CD14-positive monocyte (primary cell): ENCODE measurements around the gene PPP1R12B. TPM values are rescaled to one million over a fixed set of nuclear protein-coding genes. Genes with fewer than 3 reads are reported as not detected.

ENCODE experiments used
- DNase-seq, 3 donors: peaks; one replicate each; pipeline ENCODE4 v3.0.0-alpha.2; 2011 to 2022
- H2AFZ ChIP-seq: 2 replicates; pipeline ENCODE4 v1.6.0; 2012; ENCODE audit warnings: mild to moderate bottlenecking, low read depth, low read length, inconsistent platforms; ENCODE audit not compliant: insufficient read depth, poor library complexity, severe bottlenecking
- H3K27ac ChIP-seq, 2 donors: 1 replicate in 1 of 2; 2 replicates in 1 of 2; pipeline ENCODE4 v1.5.1; 2012 to 2013; ENCODE audit warnings: low read length in 2 of 2, control low read depth in 1 of 2, inconsistent platforms in 1 of 2, low read depth in 1 of 2, mild to moderate bottlenecking in 1 of 2
- H3K27me3 ChIP-seq, 2 donors: one replicate each; pipeline versions ENCODE4 v1.6.0 to v1.6.1; 2011 to 2013; ENCODE audit warnings: low read length in 2 of 2; ENCODE audit not compliant: control insufficient read depth in 2 of 2, insufficient read depth in 2 of 2
- H3K36me3 ChIP-seq, 2 donors: replicated peaks in 1 of 2; 1 replicate in 1 of 2; 2 replicates in 1 of 2; pipeline versions ENCODE4 v1.5.1 to v1.6.1; 2012 to 2013; ENCODE audit warnings: low read length in 2 of 2, control low read depth in 1 of 2, inconsistent platforms in 1 of 2, mild to moderate bottlenecking in 1 of 2; ENCODE audit not compliant: insufficient read depth in 2 of 2, control insufficient read depth in 1 of 2
- H3K4me1 ChIP-seq, 2 donors: 1 replicate in 1 of 2; 2 replicates in 1 of 2; pipeline versions ENCODE4 v1.5.1 to v1.6.1; 2012 to 2013; ENCODE audit warnings: low read length in 2 of 2, control low read depth in 1 of 2, inconsistent platforms in 1 of 2, mild to moderate bottlenecking in 1 of 2, moderate library complexity in 1 of 2; ENCODE audit not compliant: insufficient read depth in 2 of 2, control insufficient read depth in 1 of 2
- H3K4me2 ChIP-seq: replicated peaks from 2 replicates; pipeline ENCODE3; 2012; ENCODE audit warnings: low read length, moderate library complexity, mild to moderate bottlenecking; ENCODE audit not compliant: poor library complexity, severe bottlenecking; ENCODE audit errors: extremely low read depth
- H3K4me3 ChIP-seq, 3 experiments: fragments of 200-600 bp in 1 of 3; sonication (generic) in 1 of 3; replicated peaks in 1 of 3; 1 replicate in 2 of 3; 2 replicates in 1 of 3; pipeline ENCODE4 v1.5.1; 2011 to 2013; ENCODE audit warnings: low read length in 3 of 3, mild to moderate bottlenecking in 3 of 3, control low read depth in 2 of 3, low read depth in 2 of 3, inconsistent platforms in 1 of 3, moderate library complexity in 1 of 3
- H3K79me2 ChIP-seq: 2 replicates; pipeline ENCODE4 v1.6.0; 2012; ENCODE audit warnings: mild to moderate bottlenecking, control low read depth, inconsistent platforms, low read length, moderate library complexity; ENCODE audit not compliant: insufficient read depth
- H3K9ac ChIP-seq: 2 replicates; pipeline ENCODE4 v1.6.0; 2017; ENCODE audit warnings: low read length, mild to moderate bottlenecking; ENCODE audit not compliant: insufficient read depth, poor library complexity, severe bottlenecking
- H3K9me3 ChIP-seq, 2 donors: replicated peaks in 1 of 2; 1 replicate in 1 of 2; 2 replicates in 1 of 2; pipeline versions ENCODE4 v1.5.1 to v1.6.1; 2012 to 2013; ENCODE audit warnings: low read length in 2 of 2, control low read depth in 1 of 2; ENCODE audit not compliant: control insufficient read depth in 1 of 2, insufficient read depth in 1 of 2
- H4K20me1 ChIP-seq: 2 replicates; pipeline ENCODE4 v1.6.0; 2012; ENCODE audit warnings: mild to moderate bottlenecking, low read length, control low read depth, moderate library complexity; ENCODE audit not compliant: insufficient read depth
- H3K27ac Mint-ChIP-seq, 7 donors: one replicate each; pipeline ENCODE4 v1.8.0; 2020; ENCODE audit warnings: mild to moderate bottlenecking in 7 of 7, mixed read lengths in 7 of 7, moderate library complexity in 6 of 7, inconsistent platforms in 2 of 7
- H3K27me3 Mint-ChIP-seq, 3 donors: one replicate each; pipeline ENCODE4 v1.8.0; 2021 to 2022; ENCODE audit warnings: low read depth in 3 of 3, mild to moderate bottlenecking in 3 of 3, mixed read lengths in 3 of 3, moderate library complexity in 3 of 3, inconsistent platforms in 1 of 3
- H3K36me3 Mint-ChIP-seq, 2 donors: one replicate each; pipeline ENCODE4 v1.8.0; 2020; ENCODE audit warnings: mixed read lengths in 2 of 2, inconsistent platforms in 1 of 2, mild to moderate bottlenecking in 1 of 2
- H3K4me1 Mint-ChIP-seq: one replicate; pipeline ENCODE4 v1.8.0; 2020; ENCODE audit warnings: mild to moderate bottlenecking, mixed read lengths
- H3K4me3 Mint-ChIP-seq, 2 donors: one replicate each; pipeline ENCODE4 v1.8.0; 2020; ENCODE audit warnings: mild to moderate bottlenecking in 2 of 2, mixed read lengths in 2 of 2, moderate library complexity in 1 of 2
- H3K9me3 Mint-ChIP-seq, 7 donors: one replicate each; pipeline ENCODE4 v1.8.0; 2020 to 2022; ENCODE audit warnings: mixed read lengths in 7 of 7, mild to moderate bottlenecking in 6 of 7, moderate library complexity in 6 of 7, inconsistent platforms in 2 of 7
- WGBS: methylation state at CpG from one replicate; pipeline ENCODE4 v1.1.5; 2013; ENCODE audit warnings: missing lambda C conversion rate; ENCODE audit not compliant: insufficient coverage; 5-methylcytosine and 5-hydroxymethylcytosine counted together
- intact Hi-C, 2 donors: fragments of 100-400 bp; cut with micrococcal nuclease; formaldehyde crosslinking; loops; one replicate each; pipeline versions ENCODE4 v1.15.0 to v1.15.1; 2023
- polyA plus RNA-seq, 3 donors: library from polyadenylated mRNA; depleted of rRNA in 1 of 3; unstranded in 2 of 3; stranded (reverse) in 1 of 3; fragments of 300-500 nt in 2 of 3; fragments of >200 nt in 1 of 3; fragmentation: Illumina TruSeq in 2 of 3; gene quantifications; 1 replicate in 2 of 3; 2 replicates in 1 of 3; pipeline ENCODE4 v1.2.3, GENCODE V29; 2012 to 2021
- TF ChIP-seq, protein P1 (sequence below): fragments of 200-600 bp; IDR thresholded peaks from one replicate; pipeline ENCODE4 v1.8.0; 2022; ENCODE audit warnings: antibody characterized with exemption, mild to moderate bottlenecking

PPP1R12B gene
- polyA plus RNA-seq, 3 donors, result 1.3 to 12.2 (median 1.7) TPM

DNA sequence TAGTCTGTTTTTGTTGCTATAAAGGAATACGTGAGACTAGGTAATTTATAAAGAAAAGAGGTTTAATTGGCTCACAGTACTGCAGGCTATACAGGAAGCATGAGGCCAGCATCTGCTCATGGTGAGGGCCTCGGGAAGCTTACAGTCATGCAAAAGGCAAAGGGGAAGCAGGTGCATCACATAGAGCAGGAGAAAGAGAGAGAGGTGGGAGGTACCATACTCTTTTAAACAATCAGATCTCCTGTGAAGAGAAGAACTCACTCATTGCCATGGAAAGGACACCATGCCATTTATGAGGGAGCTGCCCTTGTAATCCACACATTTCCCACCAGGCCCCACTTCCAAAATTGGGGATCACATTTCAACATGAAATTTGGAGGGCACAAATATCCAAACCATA lies 12.7 kb downstream of the PPP1R12B start:
- peaks cover 75% of the 10 kb centered on the region for H4K20me1 ChIP-seq
- no peak overlapping the region for H3K27ac ChIP-seq
- WGBS, result 100% methylated on average over 1 of the region's 2 CpGs
- no peaks in the 10 kb centered on the region for H3K4me1 ChIP-seq
- H3K4me3 Mint-ChIP-seq, result no peak overlapping the region
- H3K9me3 ChIP-seq, result no peaks in the 10 kb centered on the region
- H2AFZ ChIP-seq, result no peak overlapping the region
- peaks cover 4 to 6% of the 10 kb centered on the region in 2 donors for H3K36me3 Mint-ChIP-seq
- intact Hi-C loops, result no loop called here
- H3K4me1 Mint-ChIP-seq, result peaks cover 11% of the 10 kb centered on the region
- H3K27ac Mint-ChIP-seq, result no peak overlapping the region
- H3K27me3 ChIP-seq, result no peaks in the 10 kb centered on the region
- no peaks in the 10 kb centered on the region for H3K36me3 ChIP-seq
- no peak overlapping the region for H3K4me2 ChIP-seq
- no peak overlapping the region for H3K4me3 ChIP-seq
- H3K9me3 Mint-ChIP-seq, result peaks cover 0 to 3% (median 0%) of the 10 kb centered on the region in 7 donors
- TF ChIP-seq, protein P1, sequence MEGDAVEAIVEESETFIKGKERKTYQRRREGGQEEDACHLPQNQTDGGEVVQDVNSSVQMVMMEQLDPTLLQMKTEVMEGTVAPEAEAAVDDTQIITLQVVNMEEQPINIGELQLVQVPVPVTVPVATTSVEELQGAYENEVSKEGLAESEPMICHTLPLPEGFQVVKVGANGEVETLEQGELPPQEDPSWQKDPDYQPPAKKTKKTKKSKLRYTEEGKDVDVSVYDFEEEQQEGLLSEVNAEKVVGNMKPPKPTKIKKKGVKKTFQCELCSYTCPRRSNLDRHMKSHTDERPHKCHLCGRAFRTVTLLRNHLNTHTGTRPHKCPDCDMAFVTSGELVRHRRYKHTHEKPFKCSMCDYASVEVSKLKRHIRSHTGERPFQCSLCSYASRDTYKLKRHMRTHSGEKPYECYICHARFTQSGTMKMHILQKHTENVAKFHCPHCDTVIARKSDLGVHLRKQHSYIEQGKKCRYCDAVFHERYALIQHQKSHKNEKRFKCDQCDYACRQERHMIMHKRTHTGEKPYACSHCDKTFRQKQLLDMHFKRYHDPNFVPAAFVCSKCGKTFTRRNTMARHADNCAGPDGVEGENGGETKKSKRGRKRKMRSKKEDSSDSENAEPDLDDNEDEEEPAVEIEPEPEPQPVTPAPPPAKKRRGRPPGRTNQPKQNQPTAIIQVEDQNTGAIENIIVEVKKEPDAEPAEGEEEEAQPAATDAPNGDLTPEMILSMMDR, result no peak
- DNase-seq, result no peak
- H3K27me3 Mint-ChIP-seq, result no peaks in the 10 kb centered on the region
- H3K79me2 ChIP-seq, result peaks cover 92% of the 10 kb centered on the region
- no peak overlapping the region for H3K9ac ChIP-seq

DNA sequence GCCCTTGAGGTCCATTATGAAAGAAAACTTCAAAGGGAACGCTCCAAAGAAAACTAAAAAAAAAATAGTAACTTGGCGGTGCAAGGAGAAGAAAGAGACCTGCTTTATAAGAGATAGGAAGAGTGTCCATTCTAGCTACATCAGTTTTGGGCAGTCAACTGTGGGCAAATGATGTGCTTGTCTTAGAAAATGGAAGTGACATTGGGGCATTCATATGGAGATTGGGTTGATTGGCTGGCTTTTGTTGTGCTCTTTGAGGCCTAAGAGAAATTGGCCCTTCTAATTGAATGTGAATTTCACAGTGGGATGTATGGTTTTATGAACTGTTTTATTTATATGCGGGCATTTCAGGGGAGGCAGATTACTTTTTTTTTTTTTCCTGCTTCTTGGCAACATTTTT lies 13.2 kb downstream of the PPP1R12B start:
- no peaks in the 10 kb centered on the region for H3K27me3 Mint-ChIP-seq
- Histone ChIP-seq H3K4me3 (no peak overlapping the region), H3K36me3 (no peaks in the 10 kb centered on the region), H3K79me2 (peaks cover 88% of the 10 kb centered on the region), H3K9ac (no peak overlapping the region), H4K20me1 (peaks cover 73% of the 10 kb centered on the region), H3K27ac (no peak overlapping the region), H2AFZ (no peak overlapping the region), H3K4me1 (no peaks in the 10 kb centered on the region), H3K27me3 (no peaks in the 10 kb centered on the region), H3K9me3 (no peaks in the 10 kb centered on the region), H3K4me2 (no peak overlapping the region)
- no peak for DNase-seq
- peaks cover 11% of the 10 kb centered on the region for H3K4me1 Mint-ChIP-seq
- peaks cover 4 to 6% of the 10 kb centered on the region in 2 donors for H3K36me3 Mint-ChIP-seq
- no peak overlapping the region for H3K27ac Mint-ChIP-seq
- TF ChIP-seq, protein P1, result no peak
- intact Hi-C loops, result no loop called here
- peaks cover 0 to 3% (median 0%) of the 10 kb centered on the region in 7 donors for H3K9me3 Mint-ChIP-seq
- no peak overlapping the region for H3K4me3 Mint-ChIP-seq
- WGBS, result 93% methylated on average over 2 of the region's 3 CpGs
